ENCODE data around the gene NKX6-2. TPM values are rescaled to one million over a fixed set of nuclear protein-coding genes. Genes with fewer than 3 reads are reported as not detected.

Gene NKX6-2
- total RNA-seq, 1 donor from 2014 or later = not detected

- Histone ChIP-seq H3K4me3 (no peak overlapping the region), H3K4me1 (peaks cover 15% of the 10 kb centered on the region), H3K27me3 (ENCODE audit: low read depth) (peaks cover 80% of the 10 kb centered on the region), H3K27ac (no peak overlapping the region), H3K36me3 (no peaks in the 10 kb centered on the region), H3K9me3 (no peaks in the 10 kb centered on the region)
- intact Hi-C loops (cut with DNase I) = no loop called here
- DNase-seq = no peak
- TF ChIP-seq CTCF (IDR thresholded peaks at IDR 0.05) = no peak
- no peak for ATAC-seq
Measured at GRCh38 chr10:132788831-132789219, 2.9 kb upstream of the NKX6-2 start.

DNA sequence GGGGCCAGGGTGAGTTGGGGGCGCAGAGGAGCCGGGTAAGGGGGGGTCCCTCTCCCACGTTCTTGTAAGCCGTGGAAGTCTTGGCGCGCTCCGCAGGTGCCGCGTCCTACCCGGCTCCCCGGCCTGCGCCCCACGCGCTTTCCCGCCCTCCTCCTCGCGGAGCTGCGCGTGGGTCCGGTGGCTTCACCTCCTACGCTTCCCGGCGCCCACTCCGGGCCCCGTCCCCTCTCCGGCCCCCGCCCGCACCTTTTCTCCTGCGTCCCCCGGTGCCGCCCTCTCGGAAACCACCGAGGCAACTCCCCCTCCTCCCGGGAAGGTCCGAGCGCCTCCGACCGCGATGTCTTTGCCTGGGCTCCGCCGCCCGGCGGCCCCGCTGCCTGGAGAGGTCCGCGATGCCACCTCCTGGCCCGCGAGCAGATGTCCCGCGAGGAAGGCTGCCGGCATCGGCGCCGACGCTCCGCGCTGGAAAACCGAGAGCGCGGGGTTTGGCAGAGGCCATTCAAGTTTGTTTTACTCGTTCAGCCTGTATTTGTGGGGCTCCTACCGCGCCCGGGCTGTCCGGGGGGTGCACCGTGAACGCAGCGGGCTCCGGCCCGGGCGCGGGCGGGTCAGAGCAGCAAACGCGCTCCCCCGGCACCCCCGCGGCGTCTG, 2.4 kb upstream of the NKX6-2 start:
- H3K4me1 ChIP-seq = peaks cover 15% of the 10 kb centered on the region
- DNase-seq (no peak), ATAC-seq (no peak)
- H3K27ac ChIP-seq = no peak overlapping the region
- no peak overlapping the region for H3K4me3 ChIP-seq
- H3K36me3 ChIP-seq = no peaks in the 10 kb centered on the region
- TF ChIP-seq CTCF (IDR thresholded peaks at IDR 0.05) = no peak
- intact Hi-C loops (cut with DNase I) = no loop called here
- H3K27me3 ChIP-seq (ENCODE audit: low read depth) = peaks cover 81% of the 10 kb centered on the region
- H3K9me3 ChIP-seq = no peaks in the 10 kb centered on the region

DNA sequence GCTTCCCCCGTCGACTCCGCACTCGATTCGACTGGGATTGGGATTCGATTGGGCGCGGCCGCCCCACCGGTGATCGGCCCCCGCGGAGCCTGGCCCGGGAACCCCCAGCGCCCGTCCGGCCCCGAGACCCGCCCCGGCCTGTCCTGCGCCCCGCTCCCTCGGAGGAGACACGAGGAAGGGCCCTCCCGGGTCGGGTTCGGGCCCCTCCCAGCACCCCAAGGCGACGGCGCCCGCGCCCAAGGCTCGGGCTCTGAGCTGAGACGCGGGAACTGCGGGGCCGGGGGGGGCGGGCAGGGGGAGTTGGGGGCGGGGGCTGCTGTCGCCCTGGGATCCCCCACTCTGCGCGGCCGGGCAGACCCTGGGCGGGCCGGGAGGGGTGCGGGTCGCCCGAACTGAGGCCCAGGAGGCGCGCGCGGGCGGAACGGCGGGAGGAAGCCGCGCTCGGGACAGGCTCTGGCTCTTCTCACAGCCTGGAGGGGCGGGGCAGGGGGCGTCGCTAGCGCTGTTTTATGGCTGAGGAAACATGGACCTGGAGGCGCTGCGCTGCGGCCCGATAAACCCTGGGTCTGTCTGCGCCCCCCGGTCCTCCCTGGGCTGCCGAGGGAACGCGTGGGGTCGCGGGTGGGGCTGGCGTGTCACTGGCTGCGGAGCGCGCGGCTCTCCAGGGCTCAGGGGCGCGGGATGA, 1.7 kb upstream of the NKX6-2 start:
- peaks cover 1% of the 10 kb centered on the region for H3K36me3 ChIP-seq
- peaks cover 74% of the 10 kb centered on the region for H3K27me3 ChIP-seq (ENCODE audit: low read depth)
- H3K4me1 ChIP-seq = peaks cover 15% of the 10 kb centered on the region
- DNase-seq = no peak
- TF ChIP-seq CTCF (IDR thresholded peaks at IDR 0.05) = no peak
- no peak overlapping the region for H3K4me3 ChIP-seq
- no peak overlapping the region for H3K27ac ChIP-seq
- no peaks in the 10 kb centered on the region for H3K9me3 ChIP-seq
- ATAC-seq = no peak
- intact Hi-C loops (cut with DNase I) = no loop called here

DNA sequence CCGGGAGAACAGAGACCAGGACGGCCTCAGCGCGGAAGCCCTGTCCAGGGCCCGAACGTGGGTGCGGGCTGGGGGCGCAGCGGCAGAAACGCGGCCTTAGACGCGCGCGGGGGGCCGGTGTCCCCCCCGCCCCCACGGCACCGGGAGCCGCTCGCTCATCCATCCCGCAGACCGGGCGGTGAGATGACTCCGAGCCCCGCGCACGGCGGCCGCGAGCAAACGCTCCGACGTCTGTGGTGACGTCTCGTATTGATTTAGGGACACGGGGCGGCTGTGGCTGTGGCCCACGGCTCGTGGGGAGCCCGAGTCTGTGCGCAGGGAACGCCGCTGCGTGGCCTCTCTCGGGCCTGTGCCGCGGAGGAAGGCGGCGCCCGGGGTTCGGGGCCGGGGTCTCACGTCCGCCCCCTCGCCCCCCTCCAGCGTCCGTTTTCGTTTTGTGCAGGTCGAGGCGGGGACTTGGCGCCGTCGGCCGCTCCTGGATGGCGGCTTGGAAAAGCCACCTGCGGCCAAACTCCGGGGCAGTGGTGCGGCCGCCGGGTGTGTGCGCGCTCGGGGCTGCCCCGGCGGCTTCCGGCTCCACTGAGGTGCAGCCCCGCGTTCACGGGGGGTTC, 1.0 kb upstream of the NKX6-2 start:
- H3K27me3 ChIP-seq (ENCODE audit: low read depth) = peaks cover 74% of the 10 kb centered on the region
- H3K9me3 ChIP-seq = no peaks in the 10 kb centered on the region
- ATAC-seq = no peak
- DNase-seq = no peak
- no peak for TF ChIP-seq CTCF (IDR thresholded peaks at IDR 0.05)
- intact Hi-C loops (cut with DNase I) = no loop called here
- no peak overlapping the region for H3K4me3 ChIP-seq
- H3K4me1 ChIP-seq = peaks cover 15% of the 10 kb centered on the region
- H3K36me3 ChIP-seq = peaks cover 8% of the 10 kb centered on the region
- H3K27ac ChIP-seq = no peak overlapping the region

- peaks cover 74% of the 10 kb centered on the region for H3K27me3 ChIP-seq (ENCODE audit: low read depth)
- no peaks in the 10 kb centered on the region for H3K9me3 ChIP-seq
- DNase-seq = no peak
- no peak for ATAC-seq
- no peak overlapping the region for H3K27ac ChIP-seq
- peaks cover 15% of the 10 kb centered on the region for H3K4me1 ChIP-seq
- no peak overlapping the region for H3K4me3 ChIP-seq
- peaks cover 13% of the 10 kb centered on the region for H3K36me3 ChIP-seq
- TF ChIP-seq CTCF (IDR thresholded peaks at IDR 0.05) = no peak
- intact Hi-C loops (cut with DNase I) = no loop called here
Measured at GRCh38 chr10:132786476-132786883, 533 bp upstream of the NKX6-2 start.

Data from lower lobe of right lung (tissue), 2 donors.